HEK293 (cell line): ENCODE measurements around the gene PLK1.

Experiments used
- CTCF ChIA-PET: fragments of 350-600 bp; formaldehyde crosslinking; extraction: SDS; loops from one replicate; lab custom pipeline; 2021; ENCODE audit warnings: antibody characterized with exemption; lab: Yijun Ruan, JAX
- POLR2A ChIA-PET: fragments of 300-600 bp; formaldehyde crosslinking; extraction: SDS; loops from one replicate; lab custom pipeline; 2020; ENCODE audit warnings: antibody characterized with exemption, inconsistent platforms; lab: Yijun Ruan, JAX
- H3K27ac ChIP-seq: fragments of 200-500 bp; sonication (Bioruptor generic); 2 replicates; pipeline ENCODE4 v1.5.1; 2014; ENCODE audit warnings: low read depth, low read length, control low read depth, inconsistent platforms; ENCODE audit errors: extremely low read depth
- H3K36me3 ChIP-seq, 2 experiments: fragments of 200-500 bp in 1 of 2; sonication (Bioruptor generic) in 1 of 2; 1 replicate in 1 of 2; 2 replicates in 1 of 2; pipeline ENCODE4 v1.5.1; 2014 to 2017; ENCODE audit warnings: inconsistent platforms in 2 of 2, low read length in 2 of 2; ENCODE audit not compliant: control insufficient read depth in 2 of 2, insufficient read depth in 1 of 2
- H3K4me1 ChIP-seq: fragments of 200-500 bp; sonication (Bioruptor generic); 2 replicates; pipeline ENCODE4 v1.5.1; 2014; ENCODE audit warnings: mild to moderate bottlenecking, low read length, inconsistent platforms; ENCODE audit not compliant: control insufficient read depth, insufficient read depth
- H3K4me3 ChIP-seq: 2 replicates; pipeline ENCODE4 v1.5.1; 2011; ENCODE audit warnings: low read depth, mild to moderate bottlenecking, control low read depth, low read length, moderate library complexity
- H3K9me3 ChIP-seq: fragments of 200-500 bp; sonication (Bioruptor generic); 2 replicates; pipeline ENCODE4 v1.5.1; 2014; ENCODE audit warnings: low read depth, low read length, inconsistent platforms; ENCODE audit not compliant: control insufficient read depth, insufficient read depth
- GLI4 ChIP-seq: fragments of 450-650 bp; formaldehyde crosslinking; IDR thresholded peaks from 2 replicates; pipeline ENCODE4 v1.5.1; 2016; ENCODE audit warnings: missing biosample characterization, missing genetic modification characterization
- OSR2 ChIP-seq: fragments of 450-650 bp; formaldehyde crosslinking; IDR thresholded peaks from 2 replicates; pipeline ENCODE4 v1.5.1; 2016; ENCODE audit warnings: missing biosample characterization, missing genetic modification characterization
- PRDM2 ChIP-seq: fragments of 450-650 bp; formaldehyde crosslinking; IDR thresholded peaks from 2 replicates; pipeline ENCODE4 v1.5.1; 2016; ENCODE audit warnings: missing biosample characterization, missing genetic modification characterization, borderline replicate concordance
- TCF7L2 ChIP-seq: IDR thresholded peaks from 2 replicates; pipeline ENCODE4 v1.6.1; 2011; ENCODE audit warnings: low read depth, mild to moderate bottlenecking, inconsistent platforms, low read length, moderate library complexity, borderline replicate concordance
- ZBTB26 ChIP-seq: fragments of 450-650 bp; formaldehyde crosslinking; optimal IDR thresholded peaks from 2 replicates; pipeline ENCODE3; 2016; ENCODE audit warnings: missing biosample characterization, mild to moderate bottlenecking, missing genetic modification characterization
- ZBTB49 ChIP-seq: fragments of 450-650 bp; formaldehyde crosslinking; IDR thresholded peaks from 2 replicates; pipeline ENCODE4 v1.5.1; 2016; ENCODE audit warnings: missing biosample characterization, missing genetic modification characterization, low read depth
- ZEB2 ChIP-seq: fragments of 450-650 bp; formaldehyde crosslinking; IDR thresholded peaks from 2 replicates; pipeline ENCODE4 v1.5.1; 2016; ENCODE audit warnings: missing biosample characterization, missing genetic modification characterization
- ZNF114 ChIP-seq: fragments of 450-650 bp; formaldehyde crosslinking; IDR thresholded peaks from 2 replicates; pipeline ENCODE4 v1.5.0; 2017; ENCODE audit warnings: missing biosample characterization, missing genetic modification characterization
- ZNF174 ChIP-seq: fragments of 450-650 bp; formaldehyde crosslinking; IDR thresholded peaks from 2 replicates; pipeline ENCODE4 v1.5.0; 2017; ENCODE audit warnings: missing biosample characterization, mild to moderate bottlenecking, missing genetic modification characterization
- ZNF19 ChIP-seq: fragments of 450-650 bp; formaldehyde crosslinking; IDR thresholded peaks from 2 replicates; pipeline ENCODE4; 2016; ENCODE audit warnings: missing biosample characterization, missing genetic modification characterization, low read depth
- ZNF354C ChIP-seq: fragments of 450-650 bp; formaldehyde crosslinking; IDR thresholded peaks from 2 replicates; pipeline ENCODE4 v1.5.1; 2016; ENCODE audit warnings: missing biosample characterization, missing genetic modification characterization, low read depth, borderline replicate concordance
- ZNF398 ChIP-seq: fragments of 450-650 bp; formaldehyde crosslinking; IDR thresholded peaks from 2 replicates; pipeline ENCODE4 v1.5.1; 2017; ENCODE audit warnings: missing biosample characterization, missing genetic modification characterization
- ZNF473 ChIP-seq: fragments of 450-650 bp; formaldehyde crosslinking; IDR thresholded peaks from 2 replicates; pipeline ENCODE4 v1.5.1; 2017; ENCODE audit warnings: missing biosample characterization, missing genetic modification characterization
- ZNF776 ChIP-seq: fragments of 450-650 bp; formaldehyde crosslinking; IDR thresholded peaks from 2 replicates; pipeline ENCODE4 v1.5.0; 2017; ENCODE audit warnings: missing biosample characterization, missing genetic modification characterization, borderline replicate concordance
- ZNF785 ChIP-seq: fragments of 450-650 bp; formaldehyde crosslinking; IDR thresholded peaks from 2 replicates; pipeline ENCODE4 v1.5.1; 2016; ENCODE audit warnings: missing biosample characterization, missing genetic modification characterization
- ZNF843 ChIP-seq: fragments of 450-650 bp; formaldehyde crosslinking; IDR thresholded peaks from 2 replicates; pipeline ENCODE4 v1.5.1; 2016; ENCODE audit warnings: missing biosample characterization, missing genetic modification characterization

The PLK1 gene

GRCh38 chr16:23711785-23712184, 33.1 kb downstream of the PLK1 start (continued):
- TF ChIP-seq ZNF398, result no peak
- no peak for TF ChIP-seq TCF7L2
- no peak for TF ChIP-seq ZNF843

GRCh38 chr16:23712976-23713375, 34.3 kb downstream of the PLK1 start, which contains the start of gene ERN2:
Gene ERN2 (minus strand): TSS chr16:23713222. CDS start chr16:23713187, 35 bp downstream.
- H3K4me1 ChIP-seq, result no peaks in the 10 kb centered on the region
- TF ChIP-seq ZNF19 (tag by site-specific recombination) (no peak), ZNF354C (tag by site-specific recombination) (no peak), ZEB2 (no peak), ZNF785 (tag by site-specific recombination) (no peak), ZNF174 (tag by site-specific recombination) (no peak), OSR2 (tag by site-specific recombination) (no peak), ZNF473 (tag by site-specific recombination) (no peak), PRDM2 (no peak), ZNF843 (no peak), ZNF776 (tag by site-specific recombination) (no peak), GLI4 (tag by site-specific recombination) (no peak), ZNF114 (tag by site-specific recombination) (no peak), ZBTB49 (tag by site-specific recombination) (no peak), ZBTB26 (tag by site-specific recombination) (no peak)
- CTCF ChIA-PET, result no interaction called here
- H3K36me3 ChIP-seq, result no peaks in the 10 kb centered on the region
- no peaks in the 10 kb centered on the region for H3K9me3 ChIP-seq
- POLR2A ChIA-PET, result no interaction called here
- H3K4me3 ChIP-seq, result no peak within 1 kb of the TSS
- no peak within 1 kb of the TSS for H3K27ac ChIP-seq
